GM12875 (cell line): Measurements from ENCODE around the gene TFDP2.
"Not testable (repeated sequence)": the region's sequence is repeated elsewhere in the genome, so short reads cannot be mapped to it uniquely, and the experiment has no call there.

ENCODE experiments used
- H3K4me3 ChIP-seq: one replicate; pipeline ENCODE4 v1.5.1; 2011; ENCODE audit warnings: low read depth, low read length, control low read depth
- TF ChIP-seq, protein P1 (sequence below): IDR thresholded peaks from 2 replicates; pipeline ENCODE4 v1.5.1; 2011; ENCODE audit warnings: low read depth, mild to moderate bottlenecking, control low read depth, inconsistent platforms, low read length, moderate library complexity, borderline replicate concordance; ENCODE audit not compliant: insufficient read depth

TFDP2 gene

DNA sequence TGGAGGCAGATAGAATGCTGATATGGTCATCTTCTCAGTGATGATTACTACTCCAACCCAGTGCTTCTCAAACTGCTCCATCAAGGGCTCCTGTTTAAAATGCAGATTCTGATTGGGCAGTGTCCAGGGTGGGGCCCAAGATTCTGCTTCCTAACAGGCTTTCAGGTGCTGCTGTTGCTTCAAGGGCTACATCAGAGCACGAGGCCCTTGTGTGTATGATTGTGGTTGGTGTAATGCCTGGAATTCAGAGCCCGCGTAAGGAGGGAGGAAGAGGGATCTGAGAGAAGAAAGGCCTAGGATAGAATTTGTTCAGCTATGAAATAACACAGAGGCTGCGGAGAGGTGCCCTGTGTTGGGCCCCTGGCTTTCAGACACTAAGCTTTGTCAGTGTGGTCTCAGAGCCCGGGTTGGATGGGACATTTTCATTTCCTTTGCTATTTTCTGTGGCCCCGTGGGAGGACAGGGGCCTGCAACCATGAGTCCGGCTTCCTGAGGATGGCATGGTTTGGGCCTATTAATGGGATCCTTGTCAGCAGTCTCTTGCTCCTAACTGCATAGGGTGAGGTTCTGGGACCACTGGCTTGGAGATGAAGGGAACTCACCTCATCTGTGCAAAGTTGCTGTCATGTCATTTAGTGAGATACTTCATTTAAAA lies 219.9 kb downstream of the TFDP2 start:
- H3K4me3 ChIP-seq: no peak overlapping the region
- TF ChIP-seq, protein P1, sequence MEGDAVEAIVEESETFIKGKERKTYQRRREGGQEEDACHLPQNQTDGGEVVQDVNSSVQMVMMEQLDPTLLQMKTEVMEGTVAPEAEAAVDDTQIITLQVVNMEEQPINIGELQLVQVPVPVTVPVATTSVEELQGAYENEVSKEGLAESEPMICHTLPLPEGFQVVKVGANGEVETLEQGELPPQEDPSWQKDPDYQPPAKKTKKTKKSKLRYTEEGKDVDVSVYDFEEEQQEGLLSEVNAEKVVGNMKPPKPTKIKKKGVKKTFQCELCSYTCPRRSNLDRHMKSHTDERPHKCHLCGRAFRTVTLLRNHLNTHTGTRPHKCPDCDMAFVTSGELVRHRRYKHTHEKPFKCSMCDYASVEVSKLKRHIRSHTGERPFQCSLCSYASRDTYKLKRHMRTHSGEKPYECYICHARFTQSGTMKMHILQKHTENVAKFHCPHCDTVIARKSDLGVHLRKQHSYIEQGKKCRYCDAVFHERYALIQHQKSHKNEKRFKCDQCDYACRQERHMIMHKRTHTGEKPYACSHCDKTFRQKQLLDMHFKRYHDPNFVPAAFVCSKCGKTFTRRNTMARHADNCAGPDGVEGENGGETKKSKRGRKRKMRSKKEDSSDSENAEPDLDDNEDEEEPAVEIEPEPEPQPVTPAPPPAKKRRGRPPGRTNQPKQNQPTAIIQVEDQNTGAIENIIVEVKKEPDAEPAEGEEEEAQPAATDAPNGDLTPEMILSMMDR: no peak

DNA sequence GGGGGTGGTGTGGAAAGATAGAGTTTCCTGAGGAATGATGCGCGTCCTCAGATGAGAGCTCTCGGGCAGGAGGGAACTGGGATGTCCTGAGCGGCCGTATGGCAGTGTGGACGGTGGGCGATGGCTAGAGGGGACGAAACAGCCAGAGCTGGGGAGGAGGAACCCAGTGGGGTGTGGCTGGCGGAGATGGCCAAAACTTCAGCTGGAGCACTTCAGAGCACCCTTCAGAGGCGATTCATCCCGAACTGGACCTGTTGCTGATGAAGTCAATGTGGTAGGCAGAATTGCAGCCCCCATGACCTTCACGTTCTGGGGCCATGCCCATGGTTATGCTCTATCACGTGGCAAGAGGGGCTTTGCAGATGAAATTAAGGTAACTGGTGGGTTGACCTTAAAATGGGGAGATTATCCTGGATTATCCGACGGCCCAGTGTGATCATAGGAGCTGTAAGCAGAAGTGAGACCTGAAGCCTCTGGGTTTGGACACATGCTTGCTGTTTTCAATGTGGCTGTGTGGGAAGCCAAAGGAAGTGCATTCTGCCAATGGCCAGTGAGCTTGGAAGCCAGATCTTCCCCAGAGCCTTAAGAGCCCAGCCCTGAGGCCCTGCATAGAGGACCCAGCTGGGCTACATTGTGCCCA lies 220.6 kb downstream of the TFDP2 start:
- H3K4me3 ChIP-seq: no peak overlapping the region
- TF ChIP-seq, protein P1: no peak

GRCh38 chr3:141926929-141927328 lies 222.4 kb downstream of the TFDP2 start:
- H3K4me3 ChIP-seq: no peak overlapping the region
- TF ChIP-seq, protein P1: no peak

DNA sequence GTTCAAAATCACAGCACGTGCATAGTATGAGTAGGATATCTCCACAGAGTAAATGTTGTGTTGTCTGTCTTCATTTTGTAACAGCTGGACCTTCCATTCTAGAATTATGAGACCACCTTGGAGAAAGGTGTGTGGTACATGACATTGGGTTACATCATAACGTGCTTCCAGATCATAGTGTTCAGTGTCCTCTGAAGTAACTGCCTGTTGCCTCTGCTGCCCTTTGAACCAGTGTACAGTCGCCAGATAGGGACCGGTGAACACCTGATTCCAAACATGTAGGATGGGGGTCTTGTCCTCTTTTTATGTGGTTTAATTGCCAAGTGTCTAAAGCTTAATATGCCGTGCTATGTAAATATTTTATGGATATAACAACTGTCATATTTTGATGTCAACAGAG lies 223.7 kb downstream of the TFDP2 start:
- not testable (repeated sequence) for H3K4me3 ChIP-seq

DNA sequence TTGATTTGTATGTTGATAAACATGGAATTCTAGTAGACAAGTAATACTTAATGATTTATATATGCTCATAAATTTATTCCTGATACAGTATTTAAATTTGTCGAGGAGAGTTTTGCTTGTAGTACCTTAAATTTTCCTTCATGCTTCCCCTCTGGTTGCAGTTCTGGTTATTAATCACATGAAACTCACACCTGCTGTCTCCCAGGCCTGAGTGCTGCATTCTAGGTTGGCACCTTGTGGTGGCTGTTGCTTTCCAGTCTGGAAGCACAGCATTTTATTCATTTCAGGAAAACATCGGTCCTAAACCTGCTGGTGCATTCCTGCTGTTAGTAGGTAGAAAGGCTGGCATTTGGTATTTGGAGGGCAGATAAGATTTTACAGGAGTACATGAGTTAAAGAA lies 228.0 kb downstream of the TFDP2 start:
- TF ChIP-seq, protein P1: no peak

GRCh38 chr3:141920701-141921100 lies 228.6 kb downstream of the TFDP2 start:
- H3K4me3 ChIP-seq: no peak overlapping the region
- TF ChIP-seq, protein P1: no peak

More for the DNA sequence above, 228.0 kb downstream of the TFDP2 start:
- no peak overlapping the region for H3K4me3 ChIP-seq

- TF ChIP-seq, protein P1: no peak
- H3K4me3 ChIP-seq: no peak overlapping the region
These were observed 233.6 kb downstream of the TFDP2 start for GRCh38 chr3:141915766-141916165.

DNA sequence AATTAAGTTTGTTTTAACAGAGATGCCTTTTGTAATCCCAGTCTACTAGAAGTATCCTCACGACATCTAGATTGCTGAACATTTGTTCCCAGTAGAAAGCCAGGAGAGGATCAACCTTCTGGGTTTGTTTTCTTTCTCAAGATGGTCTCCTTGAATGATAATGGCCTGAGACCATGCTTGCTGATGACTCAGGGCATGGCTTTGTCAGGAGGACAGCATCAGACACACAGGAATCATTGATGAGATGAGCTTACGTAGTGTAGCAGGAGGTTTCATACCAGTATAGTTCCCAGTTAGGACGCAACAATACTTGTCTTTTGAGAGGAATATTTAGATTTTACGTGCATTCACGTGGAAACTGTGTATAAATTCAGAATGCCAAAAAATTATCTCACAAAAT lies 234.3 kb downstream of the TFDP2 start:
- TF ChIP-seq, protein P1: no peak
- no peak overlapping the region for H3K4me3 ChIP-seq
